Breast epithelium (tissue), 4 donors: Measurements from ENCODE around the gene GMDS. TPM values are rescaled to one million over a fixed set of nuclear protein-coding genes. Genes with fewer than 3 reads are reported as not detected.

Experiments used
- DNase-seq, 2 donors: peaks; one replicate each; pipeline ENCODE4 v3.0.0-alpha.2; 2019; ENCODE audit warnings: low spot score in 2 of 2
- H3K27ac ChIP-seq, 2 donors: fragments of 200-600 bp; sonication (generic) in 1 of 2; one replicate each; pipeline ENCODE4 v1.5.1; 2016 to 2019; ENCODE audit warnings: mild to moderate bottlenecking in 1 of 2
- H3K27me3 ChIP-seq, 2 donors: fragments of 200-600 bp; sonication (generic) in 1 of 2; one replicate each; pipeline versions ENCODE4 v1.5.1 to v1.6.0; 2017 to 2019; ENCODE audit warnings: control low read depth in 1 of 2, mild to moderate bottlenecking in 1 of 2
- H3K36me3 ChIP-seq: fragments of 200-600 bp; one replicate; pipeline ENCODE4 v1.5.1; 2019
- H3K4me1 ChIP-seq, 2 donors: fragments of 200-600 bp; sonication (generic); one replicate each; pipeline ENCODE4 v1.5.1; 2016 to 2019; ENCODE audit warnings: control low read depth in 1 of 2
- H3K4me3 ChIP-seq, 3 donors: fragments of 200-600 bp; sonication (generic); 1 replicate in 2 of 3; 2 replicates in 1 of 3; pipeline ENCODE4 v1.5.1; 2016 to 2019; ENCODE audit warnings: mild to moderate bottlenecking in 3 of 3, moderate library complexity in 2 of 3
- H3K9me3 ChIP-seq, 2 donors: fragments of 200-600 bp; sonication (generic) in 1 of 2; one replicate each; pipeline ENCODE4 v1.5.1; 2016 to 2019; ENCODE audit warnings: control low read depth in 1 of 2
- CTCF ChIP-seq, 3 donors: fragments of 450-650 bp; IDR thresholded peaks; one replicate each; pipeline ENCODE4 v1.5.1; 2016 to 2017; ENCODE audit warnings: antibody characterized with exemption in 3 of 3, mild to moderate bottlenecking in 3 of 3, moderate library complexity in 3 of 3
- POLR2A ChIP-seq: fragments of 450-650 bp; IDR thresholded peaks from one replicate; pipeline ENCODE4 v1.6.1; 2016; ENCODE audit warnings: antibody characterized with exemption, mild to moderate bottlenecking, moderate library complexity
- POLR2AphosphoS5 ChIP-seq, 3 donors: sonication (generic); formaldehyde crosslinking; IDR thresholded peaks; one replicate each; pipeline ENCODE4 v1.6.1; 2017; ENCODE audit warnings: antibody characterized with exemption in 3 of 3
- intact Hi-C: fragments of 100-400 bp; cut with DNase I; formaldehyde crosslinking; loops from one replicate; pipeline ENCODE4 v1.15.1; 2023; ENCODE audit warnings: low total_unique reads
- total RNA-seq, 3 donors: library from RNA; depleted of rRNA; stranded (reverse); fragments of >200 nt; gene quantifications; one replicate each; pipeline ENCODE4 v1.1.0, GENCODE V29; 2016

Gene GMDS
- total RNA-seq, 3 donors from 2014 or later = 7.5 to 29.2 (median 17.0) TPM

DNA sequence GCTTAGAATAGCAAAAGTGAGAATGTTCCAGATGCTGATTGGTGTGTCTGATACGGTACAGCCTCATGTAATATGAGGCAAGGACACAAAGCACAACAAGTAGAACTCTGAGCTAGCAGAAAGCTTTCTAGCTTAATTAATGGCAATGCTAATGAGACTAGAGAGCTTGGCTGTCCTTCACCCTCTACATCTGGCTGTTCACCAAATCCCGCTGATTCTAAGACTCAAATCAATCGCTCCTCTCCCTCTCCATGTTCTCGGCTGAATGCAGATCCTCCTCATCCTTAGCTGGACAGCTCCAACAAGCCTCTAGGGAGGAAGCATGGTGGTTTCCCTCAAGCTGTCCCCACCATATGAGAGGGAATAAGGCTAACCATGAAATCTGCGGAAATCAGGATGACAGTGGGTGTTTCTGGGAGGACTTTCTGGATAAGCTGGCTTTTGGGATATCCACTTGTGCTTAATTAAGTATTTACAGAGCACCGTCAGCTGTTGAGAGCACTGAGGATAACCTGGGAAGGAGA lies 506.8 kb downstream of the GMDS start:
- no peaks in the 10 kb centered on the region for H3K27me3 ChIP-seq
- H3K4me3 ChIP-seq = no peak overlapping the region
- DNase-seq = no peak
- H3K9me3 ChIP-seq = no peaks in the 10 kb centered on the region
- TF ChIP-seq CTCF (IDR thresholded peaks at IDR 0.05) (no peak), POLR2A (no peak), POLR2AphosphoS5 (IDR thresholded peaks at IDR 0.05) (no peak)
- intact Hi-C loops = no loop called here
- no peaks in the 10 kb centered on the region for H3K36me3 ChIP-seq
- no peaks in the 10 kb centered on the region for H3K4me1 ChIP-seq
- H3K27ac ChIP-seq = no peak overlapping the region

DNA sequence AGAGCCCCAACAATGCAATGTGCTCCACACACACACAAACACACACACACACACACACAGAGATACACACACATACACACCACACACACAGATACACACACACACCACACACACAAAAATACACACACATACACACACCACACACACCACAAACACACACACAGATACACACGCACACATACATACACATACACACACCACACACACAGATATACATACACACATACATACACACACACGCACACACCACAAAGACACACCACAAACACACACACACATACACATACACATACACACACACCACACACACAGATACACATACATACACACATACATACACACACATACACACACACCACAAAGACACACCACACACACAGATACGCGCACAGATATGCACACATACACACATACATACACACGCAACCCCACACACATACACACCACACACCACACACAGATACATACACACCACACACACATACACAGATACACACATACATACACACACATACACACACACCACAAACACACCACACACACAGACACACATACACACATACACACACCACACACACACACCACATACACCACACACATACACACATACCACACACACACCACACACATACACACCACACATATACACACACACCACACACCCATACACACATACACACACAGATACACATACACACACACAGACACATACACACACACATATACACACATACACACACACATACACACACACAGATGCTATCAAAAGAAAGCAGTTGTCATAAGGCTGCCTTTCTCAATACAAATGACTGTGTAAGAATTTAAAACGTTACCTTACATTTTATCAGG lies 507.7 kb downstream of the GMDS start:
- Histone ChIP-seq H3K27me3 (no peaks in the 10 kb centered on the region), H3K36me3 (no peaks in the 10 kb centered on the region), H3K27ac (no peak overlapping the region), H3K4me1 (no peaks in the 10 kb centered on the region), H3K4me3 (no peak overlapping the region), H3K9me3 (no peaks in the 10 kb centered on the region)
- TF ChIP-seq POLR2AphosphoS5 (IDR thresholded peaks at IDR 0.05) (no peak), POLR2A (no peak), CTCF (IDR thresholded peaks at IDR 0.05) (no peak)
- no peak for DNase-seq
- intact Hi-C loops = no loop called here

DNA sequence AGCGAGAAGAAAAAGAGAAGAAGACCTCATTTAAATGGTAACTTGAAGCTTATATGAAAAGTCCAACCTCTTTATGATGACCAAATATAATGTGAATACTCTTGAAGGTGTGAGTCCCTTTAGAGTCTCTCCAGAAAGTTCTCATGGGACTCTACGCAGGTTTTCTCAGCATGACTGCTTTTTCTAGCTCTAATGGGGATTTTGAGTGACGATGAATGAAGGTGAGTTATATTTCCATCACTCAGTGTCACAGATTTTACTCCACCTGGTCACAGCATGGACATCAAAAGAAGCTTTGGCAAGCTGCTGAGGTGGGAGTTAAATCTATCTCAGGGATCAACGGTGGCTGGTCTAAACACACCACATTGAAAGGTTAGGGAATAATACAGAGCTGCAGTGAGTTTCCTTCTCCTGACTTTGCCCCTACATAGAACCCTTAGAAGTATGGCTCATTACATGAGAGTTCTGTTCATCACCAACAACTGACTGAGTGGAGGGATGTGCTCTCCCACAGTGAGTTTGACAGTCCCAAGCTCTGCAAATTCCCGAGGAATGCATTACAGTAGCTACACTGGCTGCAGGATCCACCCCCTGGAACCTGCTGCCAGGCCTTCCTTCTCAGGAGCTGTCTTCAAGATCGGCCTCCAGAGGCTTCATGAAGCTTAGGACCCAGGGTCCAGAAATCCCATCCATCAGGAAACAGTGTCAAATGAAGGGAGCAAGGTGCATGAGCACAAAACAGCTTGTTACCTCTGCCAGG lies 508.9 kb downstream of the GMDS start:
- no peak overlapping the region for H3K4me3 ChIP-seq
- no peaks in the 10 kb centered on the region for H3K4me1 ChIP-seq
- no peaks in the 10 kb centered on the region for H3K9me3 ChIP-seq
- H3K27me3 ChIP-seq = no peaks in the 10 kb centered on the region
- no peaks in the 10 kb centered on the region for H3K36me3 ChIP-seq
- TF ChIP-seq CTCF (IDR thresholded peaks at IDR 0.05) = no peak
- TF ChIP-seq POLR2A = no peak
- TF ChIP-seq POLR2AphosphoS5 (IDR thresholded peaks at IDR 0.05) = no peak
- intact Hi-C loops = no loop called here
- H3K27ac ChIP-seq = no peak overlapping the region
- DNase-seq = no peak

DNA sequence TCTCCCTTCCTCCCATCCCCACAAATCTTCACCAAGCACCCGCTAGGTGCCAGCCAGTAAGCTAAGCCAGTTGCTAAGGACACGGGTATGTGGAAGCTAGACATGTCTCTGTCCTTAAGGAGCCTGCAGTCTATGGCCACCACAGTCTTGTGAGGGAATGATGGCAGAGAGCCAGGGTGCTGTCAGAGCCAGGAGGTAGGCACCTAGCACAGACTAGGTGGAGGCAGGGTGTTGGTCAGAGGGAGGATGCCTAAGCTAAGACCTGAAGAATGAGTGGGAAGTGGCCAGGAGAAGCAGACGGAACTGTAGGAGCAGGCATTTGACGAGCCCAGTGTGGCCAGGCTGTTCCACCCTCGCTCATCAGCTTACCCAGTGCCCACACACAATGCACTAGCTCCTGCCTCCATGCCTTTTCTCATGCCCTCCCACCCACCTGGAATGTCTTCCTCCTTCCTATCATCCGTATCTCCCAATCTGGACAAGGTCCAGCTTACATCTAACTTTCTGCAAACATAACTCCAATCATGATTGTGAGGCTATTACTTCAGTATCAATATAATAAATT lies 510.1 kb downstream of the GMDS start:
- H3K27ac ChIP-seq = no peak overlapping the region
- H3K36me3 ChIP-seq = no peaks in the 10 kb centered on the region
- peaks cover 0 to 8% of the 10 kb centered on the region in 2 donors for H3K9me3 ChIP-seq
- TF ChIP-seq CTCF (IDR thresholded peaks at IDR 0.05) (no peak), POLR2AphosphoS5 (IDR thresholded peaks at IDR 0.05) (no peak), POLR2A (no peak)
- intact Hi-C loops = no loop called here
- no peak overlapping the region for H3K4me3 ChIP-seq
- no peaks in the 10 kb centered on the region for H3K27me3 ChIP-seq
- H3K4me1 ChIP-seq = no peaks in the 10 kb centered on the region
- no peak for DNase-seq
